HG03196 (cell line): ENCODE data around the gene ALDH4A1.

Experiments
- ATAC-seq: cut with Tn5 transposase; IDR thresholded peaks from one replicate; pipeline ENCODE4 v1.9.1; 2021; ENCODE audit not compliant: unreplicated experiment

Gene ALDH4A1

GRCh38 chr1:18939398-18940302 is 37.3 kb upstream of the ALDH4A1 start:
- no peak for ATAC-seq

DNA sequence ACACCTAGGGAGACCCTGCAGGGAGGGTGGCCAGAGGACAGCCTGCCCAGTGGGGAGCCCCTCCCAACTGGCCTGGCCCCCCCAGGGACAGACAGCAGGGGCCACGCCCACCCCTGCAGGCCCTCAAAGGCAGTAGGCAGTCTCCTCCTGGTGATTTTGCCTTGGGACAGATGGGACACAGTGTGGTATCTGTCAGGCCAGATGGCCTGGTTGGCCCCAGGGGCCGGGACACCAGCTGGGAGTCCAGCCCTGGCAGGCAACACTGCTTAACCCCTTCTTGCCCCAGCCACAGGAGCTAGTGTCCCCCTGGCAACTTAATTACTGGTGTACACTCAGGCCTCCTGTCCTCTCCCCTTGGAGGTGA is 36.3 kb upstream of the ALDH4A1 start:
- no peak for ATAC-seq

DNA sequence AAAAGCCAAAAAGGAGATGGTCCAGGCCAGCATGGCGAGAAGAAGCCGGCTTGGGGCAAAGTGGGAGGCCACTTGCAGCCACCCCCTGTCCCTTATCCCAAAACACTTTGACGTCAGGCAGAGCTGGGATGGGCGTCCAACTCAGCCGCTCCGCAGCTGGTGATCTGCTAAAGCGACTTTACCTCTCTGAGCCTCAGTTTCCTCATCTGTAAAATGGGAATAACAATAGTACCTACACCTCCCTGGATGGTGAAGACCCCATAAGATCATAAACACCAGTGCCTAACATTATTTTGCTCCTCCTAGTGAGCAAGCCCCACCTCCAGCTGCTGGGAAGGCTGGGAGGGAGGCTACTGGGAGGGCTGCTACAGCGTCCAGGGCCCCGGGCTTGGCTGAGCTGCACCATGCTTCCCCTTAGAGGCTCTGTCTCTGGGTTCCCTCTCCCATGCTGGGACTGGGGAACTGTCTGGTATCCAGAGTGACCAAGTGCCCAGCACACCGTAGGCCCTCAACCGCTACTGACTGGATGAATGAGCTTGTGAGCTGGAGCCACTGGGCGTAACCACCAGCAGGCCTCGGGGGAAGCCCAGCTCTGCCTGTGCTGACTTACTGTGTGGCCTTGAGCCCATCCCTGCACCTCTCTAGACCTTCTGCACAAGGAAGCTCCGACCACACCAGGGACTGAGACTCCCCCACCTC is 35.8 kb upstream of the ALDH4A1 start:
- ATAC-seq: no peak

DNA sequence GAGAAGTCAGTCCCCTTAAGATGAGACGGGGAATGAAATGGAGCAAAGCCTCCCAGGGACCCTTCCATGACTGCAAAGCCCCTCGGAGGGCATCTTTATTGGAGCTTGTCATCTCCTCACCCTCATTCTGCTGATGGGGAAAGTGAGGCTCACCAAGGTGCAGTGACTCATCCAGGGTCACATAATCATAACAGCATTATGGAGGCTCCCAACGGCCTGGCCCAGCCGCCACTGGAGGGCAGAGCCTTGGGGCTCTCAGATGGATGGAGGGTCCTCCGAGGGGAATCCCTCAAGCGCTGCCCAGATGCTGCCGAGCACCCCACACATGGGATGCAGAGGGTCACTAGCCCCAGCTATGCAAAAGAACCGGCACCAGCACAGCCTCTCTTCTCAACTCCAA is 35.2 kb upstream of the ALDH4A1 start:
- ATAC-seq: no peak

- no peak for ATAC-seq
Measured at GRCh38 chr1:18936814-18937481, 34.6 kb upstream of the ALDH4A1 start.

- no peak for ATAC-seq
Measured at GRCh38 chr1:18936471-18936813, 34.1 kb upstream of the ALDH4A1 start.

DNA sequence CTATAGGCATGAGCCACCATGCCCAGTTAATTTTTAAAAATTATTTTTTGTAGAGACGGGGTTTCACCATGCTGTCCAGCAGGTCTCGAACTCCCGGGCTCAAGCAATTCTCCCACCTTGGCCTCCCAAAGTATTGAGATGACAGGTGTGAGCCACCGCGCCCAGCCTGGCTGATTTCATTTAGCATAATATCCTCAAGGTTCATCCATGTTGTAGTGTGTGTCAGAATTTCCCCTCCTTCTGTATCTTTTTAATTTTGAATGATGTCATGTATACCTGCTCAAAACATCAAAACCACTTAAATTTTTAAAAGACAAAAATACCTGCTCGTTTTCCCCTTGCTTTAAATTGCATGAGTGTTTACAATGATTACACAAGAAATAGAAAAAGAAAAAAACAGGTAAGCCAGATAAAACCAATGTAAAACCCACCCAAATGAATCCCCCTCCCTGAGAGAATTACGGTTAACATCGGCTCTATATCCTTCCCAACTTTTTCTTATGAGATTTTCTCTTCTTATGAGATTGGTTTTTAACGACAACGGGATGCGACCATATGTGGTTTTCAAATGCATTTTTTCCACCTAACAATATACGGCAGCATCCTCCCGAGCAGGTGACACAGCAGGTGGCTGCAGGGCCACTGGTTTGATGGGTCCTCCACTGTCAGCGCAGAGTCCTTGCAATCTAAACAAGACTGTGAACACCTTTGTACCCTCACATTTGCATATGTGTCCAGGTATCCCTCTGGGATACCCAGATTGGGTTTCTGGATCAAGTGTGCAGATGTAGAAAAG is 32.0 kb upstream of the ALDH4A1 start:
- no peak for ATAC-seq

DNA sequence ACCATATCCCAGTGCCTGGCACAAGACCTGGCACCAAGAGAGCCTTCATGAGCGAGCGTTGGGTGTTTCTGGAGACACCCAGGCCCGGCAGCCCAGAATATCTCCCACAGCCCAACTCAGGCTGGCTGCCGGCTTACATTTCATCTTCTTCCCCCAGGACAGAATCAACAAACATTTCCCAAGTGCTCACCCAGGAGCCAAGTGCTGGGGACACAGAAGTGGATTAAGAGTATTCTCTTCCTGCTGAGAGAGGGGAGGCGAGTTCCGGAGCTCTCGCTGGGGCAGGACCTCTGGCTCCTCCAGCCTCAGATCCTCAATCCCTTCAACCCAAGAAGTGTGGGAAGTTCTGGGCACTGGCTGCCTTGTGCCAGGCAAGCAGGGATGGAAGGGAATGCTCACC is 30.5 kb upstream of the ALDH4A1 start:
- no peak for ATAC-seq

- no peak for ATAC-seq
Measured at GRCh38 chr1:18932387-18932786, 30.0 kb upstream of the ALDH4A1 start.

DNA sequence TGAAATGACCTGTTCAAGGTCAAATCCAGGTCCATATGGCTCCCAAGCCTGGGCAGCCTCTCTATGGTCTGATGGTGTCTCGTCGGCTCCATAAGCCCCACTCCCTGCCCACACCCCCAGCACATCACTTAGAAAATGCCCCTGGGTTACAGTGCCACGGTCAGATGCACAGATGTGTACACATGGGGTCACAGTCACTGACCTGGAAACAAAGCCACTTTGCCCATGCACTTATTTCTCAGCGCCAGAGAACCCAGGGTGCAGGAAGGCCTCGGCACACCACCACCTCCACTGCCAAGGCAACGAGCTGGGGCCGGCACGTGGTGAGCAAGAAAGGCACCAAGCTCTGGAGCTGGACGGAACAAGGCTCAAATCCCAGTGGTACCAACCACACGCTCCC is 29.4 kb upstream of the ALDH4A1 start:
- ATAC-seq: no peak

DNA sequence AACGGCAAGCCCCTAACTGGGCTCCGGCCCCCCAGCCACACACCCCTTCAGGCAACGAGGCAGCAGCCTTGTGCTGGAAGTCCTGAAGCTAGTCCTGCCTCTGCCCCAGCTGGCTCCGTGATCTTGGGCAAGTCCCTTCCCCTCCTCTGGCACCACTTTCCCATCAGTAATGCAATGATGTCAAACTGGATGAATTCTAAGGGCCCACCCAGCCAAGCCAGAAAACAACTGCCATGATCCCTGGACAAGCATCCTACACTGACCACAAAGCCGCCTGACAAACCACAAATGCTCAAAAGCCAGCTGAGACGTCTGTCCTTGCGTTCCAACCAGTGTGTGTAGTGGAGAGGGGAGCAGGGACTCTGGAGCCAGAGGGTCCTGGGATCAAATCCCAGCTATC is 27.3 kb upstream of the ALDH4A1 start:
- no peak for ATAC-seq

- ATAC-seq: no peak
Measured at GRCh38 chr1:18928985-18929384, 26.6 kb upstream of the ALDH4A1 start.

DNA sequence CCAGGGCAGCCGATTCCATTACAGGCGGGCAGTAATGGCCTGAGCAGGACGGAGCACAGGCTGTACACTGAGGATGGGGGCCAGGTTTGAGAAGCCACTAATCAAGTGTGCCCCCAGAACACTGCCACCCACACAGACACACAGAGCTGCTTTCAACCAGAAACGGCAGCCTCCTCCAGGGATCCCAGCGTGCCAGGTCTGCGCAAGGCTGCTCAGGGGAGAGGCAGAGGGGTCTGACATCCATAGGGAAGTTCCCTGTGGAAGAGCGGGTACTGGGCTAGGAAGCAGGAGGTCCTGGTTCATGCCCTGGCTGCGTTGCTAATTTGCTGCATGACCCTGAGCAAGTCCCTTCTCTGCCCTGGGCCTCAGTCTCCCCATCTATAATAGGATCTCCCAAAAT is 26.1 kb upstream of the ALDH4A1 start:
- ATAC-seq: no peak

DNA sequence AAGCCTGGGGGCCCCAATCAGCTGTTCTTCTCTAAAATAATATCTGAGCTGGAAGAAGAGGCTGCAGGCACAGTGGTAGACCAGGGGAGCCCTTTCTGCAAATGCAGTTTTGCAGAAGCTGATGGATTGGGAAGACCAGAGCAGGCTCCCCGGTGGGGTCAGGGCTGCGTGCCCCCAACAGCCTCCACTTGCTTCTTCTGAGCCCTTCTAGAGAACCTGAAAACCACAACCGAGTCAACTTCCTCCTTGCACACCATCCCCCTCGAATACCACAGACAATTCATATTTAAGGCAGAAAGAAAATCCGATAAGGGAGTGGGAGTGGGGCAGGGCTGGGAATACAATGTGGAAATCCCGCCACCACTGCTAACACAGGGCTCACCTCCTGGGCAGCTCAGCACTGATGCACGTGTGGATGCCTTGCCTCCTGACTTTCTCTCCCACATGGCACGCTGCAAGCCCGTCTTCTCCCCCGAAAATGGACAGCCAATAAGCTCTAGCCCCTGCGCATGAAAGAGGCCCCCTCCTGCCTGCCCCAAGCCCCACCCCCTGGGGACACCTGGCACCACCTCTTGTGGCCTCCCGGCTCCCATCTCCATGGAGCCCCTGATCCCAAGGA is 25.4 kb upstream of the ALDH4A1 start:
- peak; percentile 30 for ATAC-seq

- ATAC-seq: peak; percentile 18
Measured at GRCh38 chr1:18927082-18927653, 24.8 kb upstream of the ALDH4A1 start.

DNA sequence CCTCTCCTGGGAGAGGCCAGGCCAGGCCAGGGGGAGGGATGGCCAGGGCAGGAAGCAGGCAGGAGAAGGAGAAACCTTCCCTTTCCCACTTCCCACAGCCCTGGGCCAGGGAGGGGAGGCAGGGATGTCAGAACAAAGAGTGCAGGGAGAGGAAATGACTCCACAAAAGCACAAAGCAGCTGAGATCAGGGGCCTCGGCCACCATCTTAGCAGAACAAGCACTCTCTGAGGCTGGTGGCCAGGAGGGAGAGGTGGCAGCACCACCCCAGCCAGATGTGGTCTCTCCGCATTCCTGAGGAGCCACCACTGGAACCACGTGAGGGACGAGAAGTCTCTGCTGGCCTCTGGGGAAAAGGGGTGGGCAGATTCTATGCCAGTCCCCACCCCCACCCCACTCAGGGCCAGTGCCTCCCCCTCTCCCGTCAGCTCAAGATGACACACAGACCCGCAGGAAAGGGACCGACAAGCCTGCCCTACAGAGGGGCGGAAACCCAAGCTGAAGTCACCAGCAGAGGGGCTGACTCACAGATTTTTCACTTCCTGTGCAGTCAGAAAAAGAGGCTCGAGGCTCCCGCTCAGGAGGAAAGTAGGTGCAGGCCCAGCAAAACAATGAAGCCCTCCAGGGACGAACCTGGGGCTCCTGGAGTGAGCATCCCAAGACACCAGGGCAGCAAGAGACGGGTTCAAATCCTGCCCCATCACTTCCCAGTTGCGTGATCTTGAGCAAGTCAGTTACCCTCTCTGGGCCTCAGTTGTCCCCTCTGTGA is 24.1 kb upstream of the ALDH4A1 start:
- ATAC-seq: peak; percentile 66

- ATAC-seq: no peak
Measured at GRCh38 chr1:18925279-18925678, 22.9 kb upstream of the ALDH4A1 start.

GRCh38 chr1:18924221-18924691 is 21.9 kb upstream of the ALDH4A1 start:
- ATAC-seq: no peak

DNA sequence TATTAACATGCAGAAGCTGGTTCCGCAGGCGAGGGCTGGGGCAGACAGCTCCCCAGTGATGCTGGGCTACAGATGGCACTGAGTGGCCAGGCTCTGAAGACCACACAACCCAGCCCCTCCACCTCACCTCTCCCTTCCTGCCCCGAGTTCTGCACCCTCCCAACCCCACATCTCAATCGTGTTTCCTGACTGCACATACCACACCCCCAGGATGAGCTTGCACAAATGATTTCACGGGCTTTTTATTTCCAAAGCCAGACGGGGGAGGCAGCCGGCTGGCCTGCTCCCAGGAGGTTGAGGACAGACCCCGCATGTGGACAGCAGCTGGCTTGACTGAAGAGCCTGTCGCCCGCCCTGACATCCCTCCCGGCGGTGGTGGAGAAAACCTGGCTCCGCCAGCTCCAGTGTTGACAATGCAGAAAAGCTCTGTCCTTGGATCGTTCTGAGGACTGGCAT is 21.4 kb upstream of the ALDH4A1 start:
- no peak for ATAC-seq
